Liver (tissue), 9 donors: Measurements from ENCODE around the gene FAM117A. TPM values are rescaled to one million over a fixed set of nuclear protein-coding genes. Genes with fewer than 3 reads are reported as not detected.
A peak's percentile ranks its signal among the peaks of the same experiment; 100 is the strongest.

ENCODE experiments used
- DNase-seq: peaks from one replicate; pipeline ENCODE4 v3.0.0-alpha.2; 2017; ENCODE audit warnings: low spot score
- H3K27ac ChIP-seq, 2 donors: one replicate each; pipeline ENCODE4 v1.7.0; 2013; ENCODE audit warnings: inconsistent platforms in 2 of 2, low read length in 2 of 2, control low read depth in 1 of 2, low read depth in 1 of 2, mild to moderate bottlenecking in 1 of 2
- H3K27me3 ChIP-seq, 4 donors: one replicate each; pipeline versions ENCODE4 v1.6.1 to v1.7.0; 2013; ENCODE audit warnings: low read length in 3 of 4, inconsistent platforms in 1 of 4, mild to moderate bottlenecking in 1 of 4, moderate library complexity in 1 of 4; ENCODE audit not compliant: control insufficient read depth in 4 of 4, insufficient read depth in 4 of 4
- H3K36me3 ChIP-seq, 4 donors: one replicate each; pipeline versions ENCODE4 v1.6.1 to v1.7.0; 2013; ENCODE audit warnings: low read length in 3 of 4, mild to moderate bottlenecking in 3 of 4, low read depth in 1 of 4, moderate library complexity in 1 of 4; ENCODE audit not compliant: control insufficient read depth in 4 of 4, insufficient read depth in 3 of 4
- H3K4me1 ChIP-seq, 4 donors: one replicate each; pipeline versions ENCODE4 v1.6.1 to v1.7.0; 2013; ENCODE audit warnings: low read length in 3 of 4, mild to moderate bottlenecking in 3 of 4, moderate library complexity in 1 of 4; ENCODE audit not compliant: control insufficient read depth in 4 of 4, insufficient read depth in 4 of 4
- H3K4me3 ChIP-seq, 3 donors: one replicate each; pipeline versions ENCODE4 v1.6.1 to v1.7.0; 2013; ENCODE audit warnings: low read length in 3 of 3, control low read depth in 1 of 3, low read depth in 1 of 3, mild to moderate bottlenecking in 1 of 3
- H3K9ac ChIP-seq, 2 donors: one replicate each; pipeline ENCODE4 v1.7.0; 2013; ENCODE audit warnings: low read length in 2 of 2, mild to moderate bottlenecking in 2 of 2, moderate library complexity in 2 of 2, control low read depth in 1 of 2, low read depth in 1 of 2
- H3K9me3 ChIP-seq, 4 donors: one replicate each; pipeline versions ENCODE4 v1.6.1 to v1.7.0; 2013; ENCODE audit warnings: low read length in 3 of 4; ENCODE audit not compliant: control insufficient read depth in 4 of 4
- EGR1 ChIP-seq, 2 donors: IDR thresholded peaks; 2 replicates each; pipeline ENCODE4 v1.6.1; 2016 to 2018; ENCODE audit warnings: antibody characterized with exemption in 2 of 2, low read depth in 2 of 2
- GABPA ChIP-seq, 2 donors: IDR thresholded peaks in 1 of 2; conservative IDR thresholded peaks in 1 of 2; 2 replicates each; pipeline ENCODE4 v1.6.1; 2016; ENCODE audit warnings: antibody characterized with exemption in 2 of 2, mild to moderate bottlenecking in 1 of 2, moderate library complexity in 1 of 2
- HNF4A ChIP-seq, 2 donors: conservative IDR thresholded peaks; 2 replicates each; pipeline ENCODE4 v1.6.1; 2016; ENCODE audit warnings: antibody characterized with exemption in 2 of 2, mild to moderate bottlenecking in 2 of 2
- JUND ChIP-seq, 2 donors: IDR thresholded peaks; 2 replicates each; pipeline ENCODE4 v1.6.1; 2016; ENCODE audit warnings: antibody characterized with exemption in 2 of 2
- RAD21 ChIP-seq, 2 donors: IDR thresholded peaks; 2 replicates each; pipeline ENCODE4 v1.6.1; 2016; ENCODE audit warnings: antibody characterized with exemption in 2 of 2, mild to moderate bottlenecking in 2 of 2
- SP1 ChIP-seq: IDR thresholded peaks from 2 replicates; pipeline ENCODE4 v1.6.1; 2018; ENCODE audit warnings: antibody characterized with exemption, mild to moderate bottlenecking
- TAF1 ChIP-seq: conservative IDR thresholded peaks from 2 replicates; pipeline ENCODE4 v1.6.1; 2016; ENCODE audit warnings: antibody characterized with exemption, mild to moderate bottlenecking
- YY1 ChIP-seq: IDR thresholded peaks from 2 replicates; pipeline ENCODE4 v1.6.1; 2016; ENCODE audit warnings: antibody characterized with exemption, mild to moderate bottlenecking
- WGBS: extraction: QIAGEN DNeasy Blood & Tissue Kit; methylation state at CpG from one replicate; pipeline ENCODE4 v1.1.7; 2013; 5-methylcytosine and 5-hydroxymethylcytosine counted together
- polyA plus RNA-seq, 2 donors: library from polyadenylated mRNA; stranded (reverse) in 1 of 2; unstranded in 1 of 2; fragments of 200-250 nt in 1 of 2; fragments of >200 nt in 1 of 2; fragmentation: Nextera tagmentation in 1 of 2; extraction: Ambion mirVana in 1 of 2; gene quantifications; one replicate each; pipeline versions ENCODE4 v1.2.1 to v1.2.3, GENCODE V29; 2013 to 2015
- total RNA-seq, 2 donors: library from RNA; depleted of rRNA; stranded (reverse); fragments of >200 nt; gene quantifications; one replicate each; pipeline ENCODE4 v1.2.3, GENCODE V29; 2014
- TF ChIP-seq, protein P1 (sequence below): IDR thresholded peaks from 2 replicates; pipeline ENCODE4 v1.6.1; 2016; ENCODE audit warnings: antibody characterized with exemption
- TF ChIP-seq, protein P2 (sequence below): IDR thresholded peaks from 2 replicates; pipeline ENCODE4 v1.6.1; 2016; ENCODE audit warnings: antibody characterized with exemption, mild to moderate bottlenecking
- TF ChIP-seq, protein P3 (sequence below): IDR thresholded peaks from 2 replicates; pipeline ENCODE4 v1.6.1; 2016; ENCODE audit warnings: antibody characterized with exemption
- donor health status: healthy.
- donor health status: healthy.
- donor health status: healthy.
- donor health status: healthy.
- donor health status: healthy.

Gene FAM117A
- total RNA-seq (10 to 100 TPM in 1 of 2 donors, 1 to 10 TPM in 1; 6.4 to 39.3 TPM), polyA plus RNA-seq (1 to 10 TPM; 4.5 to 4.6 TPM)

DNA sequence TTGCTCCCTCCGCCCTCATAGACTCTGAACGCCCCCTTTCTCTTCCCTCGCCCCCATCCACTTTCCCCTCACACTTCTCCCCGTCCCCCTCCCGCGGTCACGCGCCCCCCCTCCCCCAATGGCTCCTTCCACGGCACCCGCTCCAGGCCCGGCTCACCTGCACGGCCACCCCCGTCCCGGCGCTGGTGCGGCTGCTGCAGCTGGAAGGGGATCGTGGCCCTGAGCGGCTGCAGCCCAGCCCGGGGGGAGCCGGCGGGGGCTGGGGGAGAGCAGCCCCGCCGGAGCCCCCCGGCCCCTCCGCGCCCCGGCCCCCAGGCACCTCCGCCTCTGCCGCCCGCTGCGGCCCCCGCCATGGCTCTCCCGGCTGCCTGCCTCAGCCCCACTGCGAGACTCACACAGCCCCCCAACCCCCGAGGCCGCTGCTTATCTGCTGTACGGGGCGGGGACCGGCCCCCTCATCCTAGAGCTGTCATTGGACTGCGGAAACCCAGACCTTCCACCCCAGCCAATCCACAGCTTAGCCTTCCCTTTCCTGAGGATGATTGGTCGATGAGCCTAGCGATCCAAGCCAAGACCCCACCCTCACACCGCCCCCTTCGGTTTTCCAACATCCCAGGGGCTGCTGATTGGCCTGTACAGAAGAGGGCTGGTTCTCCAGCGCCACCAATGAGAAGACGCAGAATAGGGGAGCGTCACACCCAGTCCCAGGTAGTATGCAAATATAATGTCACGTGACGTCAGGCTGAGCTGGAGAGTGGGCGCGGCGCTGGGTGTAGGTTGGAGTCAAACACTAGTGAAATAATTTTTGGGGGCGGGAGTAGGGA lies at the start of gene FAM117A:
Gene FAM117A, minus strand, starts transcription at position 397 of the 824 bp plus-strand sequence. Its CDS starts 44 bp downstream, at position 353.
- peak within 1 kb of the TSS; percentile 48 to 59 for H3K27ac ChIP-seq
- TF ChIP-seq, protein P1, sequence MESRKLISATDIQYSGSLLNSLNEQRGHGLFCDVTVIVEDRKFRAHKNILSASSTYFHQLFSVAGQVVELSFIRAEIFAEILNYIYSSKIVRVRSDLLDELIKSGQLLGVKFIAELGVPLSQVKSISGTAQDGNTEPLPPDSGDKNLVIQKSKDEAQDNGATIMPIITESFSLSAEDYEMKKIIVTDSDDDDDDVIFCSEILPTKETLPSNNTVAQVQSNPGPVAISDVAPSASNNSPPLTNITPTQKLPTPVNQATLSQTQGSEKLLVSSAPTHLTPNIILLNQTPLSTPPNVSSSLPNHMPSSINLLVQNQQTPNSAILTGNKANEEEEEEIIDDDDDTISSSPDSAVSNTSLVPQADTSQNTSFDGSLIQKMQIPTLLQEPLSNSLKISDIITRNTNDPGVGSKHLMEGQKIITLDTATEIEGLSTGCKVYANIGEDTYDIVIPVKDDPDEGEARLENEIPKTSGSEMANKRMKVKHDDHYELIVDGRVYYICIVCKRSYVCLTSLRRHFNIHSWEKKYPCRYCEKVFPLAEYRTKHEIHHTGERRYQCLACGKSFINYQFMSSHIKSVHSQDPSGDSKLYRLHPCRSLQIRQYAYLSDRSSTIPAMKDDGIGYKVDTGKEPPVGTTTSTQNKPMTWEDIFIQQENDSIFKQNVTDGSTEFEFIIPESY, result no peak
- TF ChIP-seq SP1, result peak; percentile 94
- peak; percentile 61 for TF ChIP-seq YY1
- TF ChIP-seq, protein P2, sequence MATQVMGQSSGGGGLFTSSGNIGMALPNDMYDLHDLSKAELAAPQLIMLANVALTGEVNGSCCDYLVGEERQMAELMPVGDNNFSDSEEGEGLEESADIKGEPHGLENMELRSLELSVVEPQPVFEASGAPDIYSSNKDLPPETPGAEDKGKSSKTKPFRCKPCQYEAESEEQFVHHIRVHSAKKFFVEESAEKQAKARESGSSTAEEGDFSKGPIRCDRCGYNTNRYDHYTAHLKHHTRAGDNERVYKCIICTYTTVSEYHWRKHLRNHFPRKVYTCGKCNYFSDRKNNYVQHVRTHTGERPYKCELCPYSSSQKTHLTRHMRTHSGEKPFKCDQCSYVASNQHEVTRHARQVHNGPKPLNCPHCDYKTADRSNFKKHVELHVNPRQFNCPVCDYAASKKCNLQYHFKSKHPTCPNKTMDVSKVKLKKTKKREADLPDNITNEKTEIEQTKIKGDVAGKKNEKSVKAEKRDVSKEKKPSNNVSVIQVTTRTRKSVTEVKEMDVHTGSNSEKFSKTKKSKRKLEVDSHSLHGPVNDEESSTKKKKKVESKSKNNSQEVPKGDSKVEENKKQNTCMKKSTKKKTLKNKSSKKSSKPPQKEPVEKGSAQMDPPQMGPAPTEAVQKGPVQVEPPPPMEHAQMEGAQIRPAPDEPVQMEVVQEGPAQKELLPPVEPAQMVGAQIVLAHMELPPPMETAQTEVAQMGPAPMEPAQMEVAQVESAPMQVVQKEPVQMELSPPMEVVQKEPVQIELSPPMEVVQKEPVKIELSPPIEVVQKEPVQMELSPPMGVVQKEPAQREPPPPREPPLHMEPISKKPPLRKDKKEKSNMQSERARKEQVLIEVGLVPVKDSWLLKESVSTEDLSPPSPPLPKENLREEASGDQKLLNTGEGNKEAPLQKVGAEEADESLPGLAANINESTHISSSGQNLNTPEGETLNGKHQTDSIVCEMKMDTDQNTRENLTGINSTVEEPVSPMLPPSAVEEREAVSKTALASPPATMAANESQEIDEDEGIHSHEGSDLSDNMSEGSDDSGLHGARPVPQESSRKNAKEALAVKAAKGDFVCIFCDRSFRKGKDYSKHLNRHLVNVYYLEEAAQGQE, result peak; percentile 70
- peak; percentile 15 for TF ChIP-seq TAF1
- no peak for TF ChIP-seq EGR1 (IDR thresholded peaks at IDR 0.05; ENCODE audit: low read depth in 2 of 2)
- TF ChIP-seq RAD21 (IDR thresholded peaks at IDR 0.05), result peak in 1 of 2 donors; percentile 20
- no peaks in the 10 kb centered on the region for H3K9me3 ChIP-seq
- DNase-seq, result peak; percentile 96
- H3K9ac ChIP-seq, result no peak within 1 kb of the TSS
- H3K27me3 ChIP-seq, result no peaks in the 10 kb centered on the region
- under 1% methylated on average over 53 of the region's 53 CpGs for WGBS
- H3K4me3 ChIP-seq, result peak within 1 kb of the TSS; percentile 71 to 93 (median 92)
- peaks cover 2 to 18% (median 14%) of the 10 kb centered on the region in 4 donors for H3K4me1 ChIP-seq
- H3K36me3 ChIP-seq, result no peaks in the 10 kb centered on the region

- no peak overlapping the region for H3K4me3 ChIP-seq
- 74% methylated on average over 4 of the region's 4 CpGs for WGBS
- TF ChIP-seq, protein P3, sequence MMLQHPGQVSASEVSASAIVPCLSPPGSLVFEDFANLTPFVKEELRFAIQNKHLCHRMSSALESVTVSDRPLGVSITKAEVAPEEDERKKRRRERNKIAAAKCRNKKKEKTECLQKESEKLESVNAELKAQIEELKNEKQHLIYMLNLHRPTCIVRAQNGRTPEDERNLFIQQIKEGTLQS, result no peak
- TF ChIP-seq HNF4A (conservative IDR thresholded peaks at IDR 0.05) (no peak), GABPA (IDR thresholded peaks at IDR 0.05 in 1 of 2, conservative IDR thresholded peaks at IDR 0.05 in 1 of 2) (no peak), JUND (IDR thresholded peaks at IDR 0.05) (no peak), EGR1 (IDR thresholded peaks at IDR 0.05; ENCODE audit: low read depth in 2 of 2) (no peak)
Measured at GRCh38 chr17:49809056-49809455, 45.1 kb upstream of the FAM117A start.

More at GRCh38 chr17:49809056-49809455, 45.1 kb upstream of the FAM117A start:
- H3K27me3 ChIP-seq, result no peaks in the 10 kb centered on the region
- no peaks in the 10 kb centered on the region for H3K4me1 ChIP-seq
- no peak overlapping the region for H3K9ac ChIP-seq
- peaks cover 10 to 63% (median 48%) of the 10 kb centered on the region in 4 donors for H3K36me3 ChIP-seq
- H3K27ac ChIP-seq, result no peak overlapping the region
- no peaks in the 10 kb centered on the region for H3K9me3 ChIP-seq
- no peak for DNase-seq
